HepG2 (cell line): ENCODE results near the gene KANSL3. TPM values are rescaled to one million over a fixed set of nuclear protein-coding genes. Genes with fewer than 3 reads are reported as not detected.

Experiments
- ATAC-seq: fragments of 200-7000 bp; cut with Tn5 transposase; 3 replicates; pipeline ENCODE4 v1.9.1; 2020; ENCODE audit warnings: mild to moderate bottlenecking, moderate library complexity
- BruUV-seq: library from RNA; stranded (reverse); fragments of 400-500 nt; replicated peaks from 2 replicates; lab custom pipeline; 2021; lab: Mats Ljungman, UMichigan
- CTCF ChIA-PET: fragments of 300-600 bp; formaldehyde crosslinking; extraction: SDS; loops from one replicate; lab custom pipeline; 2021; ENCODE audit warnings: low total read pairs, inconsistent platforms, low intra/inter-chr PET ratio; lab: Yijun Ruan, JAX
- POLR2A ChIA-PET: fragments of 350-600 bp; sonication (Branson Sonifier 250); formaldehyde crosslinking; loops from one replicate; lab custom pipeline; 2020; ENCODE audit warnings: antibody characterized with exemption, inconsistent platforms; lab: Yijun Ruan, JAX
- DNase-seq: peaks from one replicate; pipeline ENCODE4 v3.0.0-alpha.2; 2015; ENCODE audit warnings: low spot score
- FAIRE-seq: peaks from 3 replicates; lab custom pipeline; 2011; peaks lifted over from hg19 to GRCh38; lab: Jason Lieb, UNC
- H2AFZ ChIP-seq: one replicate; pipeline ENCODE4 v1.6.1; 2011; ENCODE audit warnings: low read length, inconsistent platforms
- H3K27ac ChIP-seq: fragments of 300-600 bp; 3 replicates; pipeline ENCODE4 v1.8.0; 2011; ENCODE audit warnings: mixed run types, mild to moderate bottlenecking, mixed read lengths, low read length, inconsistent platforms; ENCODE audit not compliant: insufficient read depth; ENCODE audit errors: extremely low read length
- H3K27me3 ChIP-seq, 2 experiments: fragments of 200-600 bp in 1 of 2; 2 replicates in 1 of 2; 3 replicates in 1 of 2; pipeline versions ENCODE4 v1.6.0 to v1.8.0; 2011; ENCODE audit warnings: low read length in 2 of 2, mild to moderate bottlenecking in 2 of 2, moderate library complexity in 2 of 2, inconsistent platforms in 1 of 2; ENCODE audit not compliant: insufficient read depth in 2 of 2, control insufficient read depth in 1 of 2
- H3K36me3 ChIP-seq, 2 experiments: fragments of 200-600 bp in 1 of 2; replicated peaks in 1 of 2; 2 replicates in 1 of 2; 3 replicates in 1 of 2; pipeline versions ENCODE4 v1.5.1 to v1.8.0; 2011; ENCODE audit warnings: low read length in 2 of 2, inconsistent platforms in 1 of 2; ENCODE audit not compliant: insufficient read depth in 2 of 2, control insufficient read depth in 1 of 2
- H3K4me1 ChIP-seq: 2 replicates; pipeline ENCODE4 v1.5.1; 2012; ENCODE audit warnings: low read length, inconsistent platforms; ENCODE audit not compliant: insufficient read depth
- H3K4me2 ChIP-seq: 2 replicates; pipeline ENCODE4 v1.6.0; 2011; ENCODE audit warnings: low read depth, low read length, inconsistent platforms
- H3K4me3 ChIP-seq, 3 experiments: fragments of 200-600 bp in 1 of 3; sonication (generic), shearing (Covaris generic) in 1 of 3; replicated peaks in 1 of 3; 2 replicates each; pipeline ENCODE4 v1.5.1; 2011 to 2016; ENCODE audit warnings: low read length in 3 of 3, inconsistent platforms in 2 of 3, low read depth in 2 of 3, mild to moderate bottlenecking in 2 of 3, control low read depth in 1 of 3, mixed read lengths in 1 of 3; ENCODE audit not compliant: insufficient read depth in 1 of 3
- H3K79me2 ChIP-seq: one replicate; pipeline ENCODE4 v1.6.1; 2011; ENCODE audit warnings: low read length, inconsistent platforms; ENCODE audit not compliant: insufficient read depth
- H3K9ac ChIP-seq: 2 replicates; pipeline ENCODE4 v1.6.0; 2011; ENCODE audit warnings: mild to moderate bottlenecking, low read depth, low read length, inconsistent platforms; ENCODE audit not compliant: insufficient read depth
- H3K9me3 ChIP-seq: 2 replicates; pipeline ENCODE4 v1.5.1; 2012; ENCODE audit warnings: mild to moderate bottlenecking, low read length
- H4K20me1 ChIP-seq: 2 replicates; pipeline ENCODE4 v1.6.0; 2011; ENCODE audit warnings: inconsistent platforms, mild to moderate bottlenecking, low read length, moderate library complexity; ENCODE audit not compliant: insufficient read depth
- AGO1 ChIP-seq: fragments of 200-400 bp; formaldehyde crosslinking; IDR thresholded peaks from 2 replicates; pipeline ENCODE4 v1.6.1; 2017; ENCODE audit warnings: mild to moderate bottlenecking, low read depth, low read length, moderate library complexity; ENCODE audit not compliant: poor library complexity, severe bottlenecking
- CENPT ChIP-seq: sonication (generic); formaldehyde crosslinking; IDR thresholded peaks from 2 replicates; pipeline ENCODE4 v1.8.0; 2022; ENCODE audit warnings: low read depth, mild to moderate bottlenecking, moderate library complexity, missing genetic modification reagents
- KLF16 ChIP-seq, 2 experiments: sonication (generic) in 1 of 2; formaldehyde crosslinking in 1 of 2; IDR thresholded peaks; 2 replicates each; pipeline versions ENCODE4 v1.6.1 to v1.8.0; 2016 to 2023; ENCODE audit warnings: missing genetic modification reagents in 2 of 2, missing compliant biosample characterization in 1 of 2
- NCOR1 ChIP-seq: fragments of 200-600 bp; sonication (generic); IDR thresholded peaks from 2 replicates; pipeline ENCODE4 v1.7.0; 2017; ENCODE audit warnings: antibody characterized with exemption, low read length, borderline replicate concordance
- SALL1 ChIP-seq: sonication (generic); formaldehyde crosslinking; IDR thresholded peaks from 2 replicates; pipeline ENCODE4 v1.8.0; 2022; ENCODE audit warnings: mild to moderate bottlenecking, missing genetic modification reagents
- SATB2 ChIP-seq: sonication (generic); formaldehyde crosslinking; IDR thresholded peaks from 2 replicates; pipeline ENCODE4 v1.5.0; 2020; ENCODE audit warnings: missing genetic modification reagents
- ZNF329 ChIP-seq: sonication (generic); formaldehyde crosslinking; IDR thresholded peaks from 2 replicates; pipeline ENCODE4 v1.9.0; 2021; ENCODE audit warnings: low read depth, mild to moderate bottlenecking, missing genetic modification reagents
- WGBS: methylation state at CpG from one replicate; pipeline ENCODE4 v1.1.6; 2017; ENCODE audit warnings: low lambda C conversion rate; 5-methylcytosine and 5-hydroxymethylcytosine counted together
- in situ Hi-C: cut with HindIII; loops from 2 replicates; pipeline ENCODE4 v1.10.0; 2017; ENCODE audit warnings: low pct_unique_long_range_greater_than_20kb; ENCODE audit not compliant: extremely low pct_ligation_motif_present
- intact Hi-C: fragments of 100-400 bp; cut with micrococcal nuclease; formaldehyde crosslinking; loops from one replicate; pipeline ENCODE4 v1.10.0; 2022; ENCODE audit not compliant: unreplicated experiment
- polyA plus RNA-seq, 8 experiments: library from polyadenylated mRNA; depleted of rRNA in 3 of 8; stranded (reverse) in 7 of 8; unstranded in 1 of 8; fragments of >200 nt; fragmentation: Illumina TruSeq in 4 of 8; extraction: Trizol in 4 of 8; gene quantifications; 2 replicates each; pipeline versions ENCODE4 v1.2.1 to v1.2.3, GENCODE V29; 2011 to 2016; ENCODE audit warnings: low read depth in 4 of 8, missing spikeins in 1 of 8, mixed read lengths in 1 of 8; ENCODE audit not compliant: insufficient read depth in 1 of 8
- total RNA-seq, 5 experiments: library from RNA; depleted of rRNA; stranded (reverse); fragments of >200 nt; fragmentation: Illumina TruSeq; extraction: Trizol; gene quantifications; 2 replicates each; pipeline ENCODE4 v1.2.3, GENCODE V29; 2016; ENCODE audit warnings: low read depth in 1 of 5
- TF ChIP-seq, protein P1 (sequence below): sonication (generic); formaldehyde crosslinking; IDR thresholded peaks from 2 replicates; pipeline ENCODE4 v1.8.0; 2022; ENCODE audit warnings: missing genetic modification reagents, mild to moderate bottlenecking, inconsistent platforms, borderline replicate concordance
- TF ChIP-seq, protein P2 (sequence below): sonication (generic); formaldehyde crosslinking; IDR thresholded peaks from 2 replicates; pipeline ENCODE4 v1.5.0; 2020; ENCODE audit warnings: mild to moderate bottlenecking, missing genetic modification reagents
- TF ChIP-seq, protein P3 (sequence below): sonication (generic); formaldehyde crosslinking; IDR thresholded peaks from 2 replicates; pipeline ENCODE4 v1.4.0; 2020; ENCODE audit warnings: missing genetic modification reagents, borderline replicate concordance
- TF ChIP-seq, protein P4 (sequence below): sonication (generic); formaldehyde crosslinking; IDR thresholded peaks from 2 replicates; pipeline ENCODE4 v1.4.0; 2020; ENCODE audit warnings: missing genetic modification reagents

The KANSL3 gene
- total and polyA plus RNA-seq, 2 of the 13 experiments (the other 11 are each of a cell fraction or from before 2014, with no cell fraction given): 20.8 to 37.3 TPM

DNA sequence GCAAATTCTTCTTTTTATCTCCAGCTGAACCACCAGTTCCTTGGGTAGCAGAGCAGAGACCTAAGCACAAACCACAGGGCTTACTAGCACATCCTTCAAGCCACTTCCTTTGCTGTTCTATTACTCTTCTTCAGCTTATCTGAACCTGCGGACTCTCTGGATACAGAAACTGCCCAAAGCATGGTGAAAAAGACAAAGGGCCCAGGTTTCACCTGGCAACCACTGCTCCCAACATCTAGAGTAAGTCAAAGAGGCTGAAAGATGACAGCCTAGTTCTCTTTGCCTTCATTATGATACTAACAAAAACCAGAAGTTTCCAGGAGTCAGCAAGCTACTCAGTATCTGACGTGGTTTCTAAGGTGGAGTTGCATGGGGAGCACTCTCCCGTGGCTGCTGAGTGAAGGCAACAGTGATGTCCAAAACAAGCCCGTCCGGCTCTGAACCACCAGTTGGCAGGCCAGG is 43.4 kb downstream of the KANSL3 start:
- Histone ChIP-seq H3K27ac (no peak overlapping the region), H3K36me3 (peaks cover 26 to 77% of the 10 kb centered on the region in 2 experiments), H3K27me3 (no peaks in the 10 kb centered on the region), H3K4me2 (no peak overlapping the region), H2AFZ (no peak overlapping the region), H3K79me2 (no peaks in the 10 kb centered on the region), H3K4me3 (no peak overlapping the region), H3K9ac (no peak overlapping the region), H3K9me3 (no peaks in the 10 kb centered on the region), H3K4me1 (peaks cover 10% of the 10 kb centered on the region), H4K20me1 (no peaks in the 10 kb centered on the region)
- CTCF ChIA-PET: no interaction called here
- DNase-seq (no peak), ATAC-seq (no peak), FAIRE-seq (no peak)
- in situ Hi-C loops (no loop called here), intact Hi-C loops (no loop called here)
- 95% methylated on average over 5 of the region's 5 CpGs for WGBS
- no TSS peak for BruUV-seq
- no peak for TF ChIP-seq SATB2 (CRISPR knock-in tag)
- no peak for TF ChIP-seq SALL1 (CRISPR knock-in tag)
- TF ChIP-seq, protein P1, sequence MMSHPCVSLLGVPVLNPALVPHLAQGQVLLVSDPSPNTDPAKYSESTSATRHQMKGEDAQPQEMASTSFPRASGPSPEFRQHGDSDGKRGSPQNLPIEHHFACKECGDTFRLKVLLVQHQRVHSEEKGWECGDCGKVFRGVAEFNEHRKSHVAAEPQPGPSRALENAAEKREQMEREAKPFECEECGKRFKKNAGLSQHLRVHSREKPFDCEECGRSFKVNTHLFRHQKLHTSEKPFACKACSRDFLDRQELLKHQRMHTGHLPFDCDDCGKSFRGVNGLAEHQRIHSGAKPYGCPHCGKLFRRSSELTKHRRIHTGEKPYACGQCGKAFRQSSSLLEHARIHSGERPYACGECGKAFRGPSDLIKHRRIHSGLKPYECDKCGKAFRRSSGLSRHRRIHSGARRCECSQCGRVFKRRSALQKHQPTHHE: no peak
- no peak for TF ChIP-seq KLF16 (CRISPR knock-in tag; IDR thresholded peaks at IDR 0.05)
- POLR2A ChIA-PET: interaction anchor here (0.9 kb wide), 1 partner anchor 321 kb away, joined by 3 read pairs; no protein-coding TSS in a partner anchor

DNA sequence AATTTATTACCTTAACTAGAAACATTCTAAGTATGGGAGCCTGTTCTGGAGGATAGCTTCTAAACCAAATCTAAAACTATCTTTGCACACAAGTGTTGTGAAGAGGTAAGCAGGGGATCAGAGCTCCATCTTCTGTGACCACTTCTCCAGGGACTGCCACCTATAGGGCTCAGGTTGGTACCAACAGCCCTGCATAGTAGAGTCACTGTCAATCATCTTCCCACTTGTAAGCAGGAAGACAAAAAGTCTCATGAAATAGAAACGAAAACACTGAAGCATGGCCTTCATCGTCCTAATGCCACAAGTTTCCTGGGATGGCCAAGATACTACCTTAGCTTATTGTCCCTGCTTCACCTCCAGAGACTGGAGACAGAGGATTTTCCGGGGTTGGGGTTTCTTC is 43.8 kb downstream of the KANSL3 start:
- ChIA-PET POLR2A (interaction anchor here (0.9 kb wide), 1 partner anchor 320 kb away, joined by 3 read pairs; no protein-coding TSS in a partner anchor), CTCF (no interaction called here)
- Histone ChIP-seq H3K9me3 (no peaks in the 10 kb centered on the region), H3K79me2 (no peaks in the 10 kb centered on the region), H3K4me3 (no peak overlapping the region), H3K27ac (no peak overlapping the region), H4K20me1 (no peaks in the 10 kb centered on the region), H3K27me3 (no peaks in the 10 kb centered on the region), H3K9ac (no peak overlapping the region), H3K4me1 (peaks cover 10% of the 10 kb centered on the region), H3K4me2 (no peak overlapping the region), H2AFZ (no peak overlapping the region), H3K36me3 (peaks cover 26 to 73% of the 10 kb centered on the region in 2 experiments)
- WGBS: 94% methylated on average over 3 of the region's 3 CpGs
- intact Hi-C loops (no loop called here), in situ Hi-C loops (no loop called here)
- no peak for FAIRE-seq
- BruUV-seq: TSS peak; percentile 19
- ATAC-seq: no peak
- no peak for DNase-seq
- TF ChIP-seq KLF16 (CRISPR knock-in tag; IDR thresholded peaks at IDR 0.05): no peak
- TF ChIP-seq AGO1: no peak
- no peak for TF ChIP-seq CENPT (CRISPR knock-in tag)
- TF ChIP-seq, protein P2, sequence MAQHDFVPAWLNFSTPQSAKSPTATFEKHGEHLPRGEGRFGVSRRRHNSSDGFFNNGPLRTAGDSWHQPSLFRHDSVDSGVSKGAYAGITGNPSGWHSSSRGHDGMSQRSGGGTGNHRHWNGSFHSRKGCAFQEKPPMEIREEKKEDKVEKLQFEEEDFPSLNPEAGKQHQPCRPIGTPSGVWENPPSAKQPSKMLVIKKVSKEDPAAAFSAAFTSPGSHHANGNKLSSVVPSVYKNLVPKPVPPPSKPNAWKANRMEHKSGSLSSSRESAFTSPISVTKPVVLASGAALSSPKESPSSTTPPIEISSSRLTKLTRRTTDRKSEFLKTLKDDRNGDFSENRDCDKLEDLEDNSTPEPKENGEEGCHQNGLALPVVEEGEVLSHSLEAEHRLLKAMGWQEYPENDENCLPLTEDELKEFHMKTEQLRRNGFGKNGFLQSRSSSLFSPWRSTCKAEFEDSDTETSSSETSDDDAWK: no peak
- no peak for TF ChIP-seq ZNF329
- TF ChIP-seq, protein P3, sequence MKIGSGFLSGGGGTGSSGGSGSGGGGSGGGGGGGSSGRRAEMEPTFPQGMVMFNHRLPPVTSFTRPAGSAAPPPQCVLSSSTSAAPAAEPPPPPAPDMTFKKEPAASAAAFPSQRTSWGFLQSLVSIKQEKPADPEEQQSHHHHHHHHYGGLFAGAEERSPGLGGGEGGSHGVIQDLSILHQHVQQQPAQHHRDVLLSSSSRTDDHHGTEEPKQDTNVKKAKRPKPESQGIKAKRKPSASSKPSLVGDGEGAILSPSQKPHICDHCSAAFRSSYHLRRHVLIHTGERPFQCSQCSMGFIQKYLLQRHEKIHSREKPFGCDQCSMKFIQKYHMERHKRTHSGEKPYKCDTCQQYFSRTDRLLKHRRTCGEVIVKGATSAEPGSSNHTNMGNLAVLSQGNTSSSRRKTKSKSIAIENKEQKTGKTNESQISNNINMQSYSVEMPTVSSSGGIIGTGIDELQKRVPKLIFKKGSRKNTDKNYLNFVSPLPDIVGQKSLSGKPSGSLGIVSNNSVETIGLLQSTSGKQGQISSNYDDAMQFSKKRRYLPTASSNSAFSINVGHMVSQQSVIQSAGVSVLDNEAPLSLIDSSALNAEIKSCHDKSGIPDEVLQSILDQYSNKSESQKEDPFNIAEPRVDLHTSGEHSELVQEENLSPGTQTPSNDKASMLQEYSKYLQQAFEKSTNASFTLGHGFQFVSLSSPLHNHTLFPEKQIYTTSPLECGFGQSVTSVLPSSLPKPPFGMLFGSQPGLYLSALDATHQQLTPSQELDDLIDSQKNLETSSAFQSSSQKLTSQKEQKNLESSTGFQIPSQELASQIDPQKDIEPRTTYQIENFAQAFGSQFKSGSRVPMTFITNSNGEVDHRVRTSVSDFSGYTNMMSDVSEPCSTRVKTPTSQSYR: no peak
- TF ChIP-seq, protein P4, sequence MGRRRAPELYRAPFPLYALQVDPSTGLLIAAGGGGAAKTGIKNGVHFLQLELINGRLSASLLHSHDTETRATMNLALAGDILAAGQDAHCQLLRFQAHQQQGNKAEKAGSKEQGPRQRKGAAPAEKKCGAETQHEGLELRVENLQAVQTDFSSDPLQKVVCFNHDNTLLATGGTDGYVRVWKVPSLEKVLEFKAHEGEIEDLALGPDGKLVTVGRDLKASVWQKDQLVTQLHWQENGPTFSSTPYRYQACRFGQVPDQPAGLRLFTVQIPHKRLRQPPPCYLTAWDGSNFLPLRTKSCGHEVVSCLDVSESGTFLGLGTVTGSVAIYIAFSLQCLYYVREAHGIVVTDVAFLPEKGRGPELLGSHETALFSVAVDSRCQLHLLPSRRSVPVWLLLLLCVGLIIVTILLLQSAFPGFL: no peak
- TF ChIP-seq NCOR1: no peak
